ENCODE data around the gene SERPINB11. TPM values are rescaled to one million over a fixed set of nuclear protein-coding genes. Genes with fewer than 3 reads are reported as not detected.

Gene SERPINB11
- total and polyA plus RNA-seq, 4 donors, result 0.47 TPM; not detected in 3

DNA sequence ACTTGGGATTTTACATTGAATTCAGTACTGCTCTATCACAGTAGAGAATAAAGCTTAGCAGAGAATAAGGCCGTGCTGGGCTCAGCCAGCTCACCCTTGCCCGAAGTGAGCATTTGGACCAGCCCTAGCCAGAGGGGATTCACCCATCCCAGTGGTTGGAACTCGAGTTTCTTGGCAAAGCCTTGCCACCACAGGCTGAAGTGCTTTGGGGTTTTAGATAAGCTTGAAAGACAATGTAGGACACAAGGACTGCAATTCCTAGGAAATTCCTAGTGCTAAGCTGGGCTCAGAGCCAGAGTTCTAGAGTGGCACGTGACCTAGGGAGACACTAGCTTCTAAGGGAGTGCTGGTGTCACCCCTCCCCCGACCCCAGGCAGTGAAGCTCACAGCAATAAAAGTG is 28.0 kb downstream of the SERPINB11 start:
- H3K36me3 ChIP-seq (ENCODE audit: control insufficient read depth in 4 of 4, insufficient read depth in 3 of 4, low read depth in 1 of 4, low read length in 3 of 4), result no peaks in the 10 kb centered on the region
- DNase-seq (ENCODE audit: low spot score), result no peak
- H3K9ac ChIP-seq (ENCODE audit: low read depth in 1 of 2, low read length in 2 of 2), result no peak overlapping the region
- H3K4me3 ChIP-seq (ENCODE audit: low read depth in 1 of 3, low read length in 3 of 3), result no peak overlapping the region
- H3K4me1 ChIP-seq (ENCODE audit: control insufficient read depth in 4 of 4, insufficient read depth in 4 of 4, low read length in 3 of 4), result peaks cover 0 to under 1% (median 0%) of the 10 kb centered on the region in 4 donors
- TF ChIP-seq JUND (IDR thresholded peaks at IDR 0.05) (no peak), FOXA2 (IDR thresholded peaks at IDR 0.05) (no peak), FOXA1 (IDR thresholded peaks at IDR 0.05) (no peak), YY1 (IDR thresholded peaks at IDR 0.05) (no peak)
- TF ChIP-seq, protein P1, sequence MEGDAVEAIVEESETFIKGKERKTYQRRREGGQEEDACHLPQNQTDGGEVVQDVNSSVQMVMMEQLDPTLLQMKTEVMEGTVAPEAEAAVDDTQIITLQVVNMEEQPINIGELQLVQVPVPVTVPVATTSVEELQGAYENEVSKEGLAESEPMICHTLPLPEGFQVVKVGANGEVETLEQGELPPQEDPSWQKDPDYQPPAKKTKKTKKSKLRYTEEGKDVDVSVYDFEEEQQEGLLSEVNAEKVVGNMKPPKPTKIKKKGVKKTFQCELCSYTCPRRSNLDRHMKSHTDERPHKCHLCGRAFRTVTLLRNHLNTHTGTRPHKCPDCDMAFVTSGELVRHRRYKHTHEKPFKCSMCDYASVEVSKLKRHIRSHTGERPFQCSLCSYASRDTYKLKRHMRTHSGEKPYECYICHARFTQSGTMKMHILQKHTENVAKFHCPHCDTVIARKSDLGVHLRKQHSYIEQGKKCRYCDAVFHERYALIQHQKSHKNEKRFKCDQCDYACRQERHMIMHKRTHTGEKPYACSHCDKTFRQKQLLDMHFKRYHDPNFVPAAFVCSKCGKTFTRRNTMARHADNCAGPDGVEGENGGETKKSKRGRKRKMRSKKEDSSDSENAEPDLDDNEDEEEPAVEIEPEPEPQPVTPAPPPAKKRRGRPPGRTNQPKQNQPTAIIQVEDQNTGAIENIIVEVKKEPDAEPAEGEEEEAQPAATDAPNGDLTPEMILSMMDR (IDR thresholded peaks at IDR 0.05; ENCODE audit: low read depth, low read length, missing input control), result no peak
- TF ChIP-seq, protein P2, sequence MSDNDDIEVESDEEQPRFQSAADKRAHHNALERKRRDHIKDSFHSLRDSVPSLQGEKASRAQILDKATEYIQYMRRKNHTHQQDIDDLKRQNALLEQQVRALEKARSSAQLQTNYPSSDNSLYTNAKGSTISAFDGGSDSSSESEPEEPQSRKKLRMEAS (IDR thresholded peaks at IDR 0.05), result no peak
- H3K27ac ChIP-seq (ENCODE audit: low read depth in 1 of 2, low read length in 2 of 2), result no peak overlapping the region
- H3K27me3 ChIP-seq (ENCODE audit: control insufficient read depth in 4 of 4, insufficient read depth in 4 of 4, low read length in 3 of 4), result no peaks in the 10 kb centered on the region
- H3K9me3 ChIP-seq (ENCODE audit: control insufficient read depth in 4 of 4, low read length in 3 of 4), result no peaks in the 10 kb centered on the region
- WGBS, result 75% methylated on average over 5 of the region's 5 CpGs

DNA sequence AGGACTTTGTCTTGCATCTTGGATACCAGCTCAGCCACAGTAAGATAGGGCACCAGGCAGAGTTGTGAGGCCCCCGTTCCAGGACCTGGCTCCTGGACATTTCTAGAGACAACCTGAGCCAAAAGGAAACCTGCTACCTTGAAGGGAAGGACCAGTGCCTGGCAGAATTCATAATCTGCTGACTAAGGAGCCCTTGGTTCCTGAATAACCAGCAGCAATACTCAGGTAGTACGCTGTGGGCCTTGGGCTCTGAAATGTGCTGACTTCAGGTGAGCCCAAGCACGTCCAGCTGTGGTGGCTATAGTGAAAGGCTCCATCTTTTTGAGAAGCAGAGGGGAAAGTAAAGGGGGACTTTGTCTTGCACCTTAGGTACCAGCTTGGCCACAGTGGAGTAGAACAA is 28.5 kb downstream of the SERPINB11 start:
- 88% methylated on average over 3 of the region's 3 CpGs for WGBS
- H3K36me3 ChIP-seq (ENCODE audit: control insufficient read depth in 4 of 4, insufficient read depth in 3 of 4, low read depth in 1 of 4, low read length in 3 of 4), result no peaks in the 10 kb centered on the region
- no peak for DNase-seq (ENCODE audit: low spot score)
- no peak overlapping the region for H3K9ac ChIP-seq (ENCODE audit: low read depth in 1 of 2, low read length in 2 of 2)
- H3K4me1 ChIP-seq (ENCODE audit: control insufficient read depth in 4 of 4, insufficient read depth in 4 of 4, low read length in 3 of 4), result no peaks in the 10 kb centered on the region
- no peak overlapping the region for H3K4me3 ChIP-seq (ENCODE audit: low read depth in 1 of 3, low read length in 3 of 3)
- H3K27ac ChIP-seq (ENCODE audit: low read depth in 1 of 2, low read length in 2 of 2), result no peak overlapping the region
- H3K9me3 ChIP-seq (ENCODE audit: control insufficient read depth in 4 of 4, low read length in 3 of 4), result no peaks in the 10 kb centered on the region
- H3K27me3 ChIP-seq (ENCODE audit: control insufficient read depth in 4 of 4, insufficient read depth in 4 of 4, low read length in 3 of 4), result no peaks in the 10 kb centered on the region
- no peak for TF ChIP-seq NR2F2 (IDR thresholded peaks at IDR 0.05)
- TF ChIP-seq, protein P3, sequence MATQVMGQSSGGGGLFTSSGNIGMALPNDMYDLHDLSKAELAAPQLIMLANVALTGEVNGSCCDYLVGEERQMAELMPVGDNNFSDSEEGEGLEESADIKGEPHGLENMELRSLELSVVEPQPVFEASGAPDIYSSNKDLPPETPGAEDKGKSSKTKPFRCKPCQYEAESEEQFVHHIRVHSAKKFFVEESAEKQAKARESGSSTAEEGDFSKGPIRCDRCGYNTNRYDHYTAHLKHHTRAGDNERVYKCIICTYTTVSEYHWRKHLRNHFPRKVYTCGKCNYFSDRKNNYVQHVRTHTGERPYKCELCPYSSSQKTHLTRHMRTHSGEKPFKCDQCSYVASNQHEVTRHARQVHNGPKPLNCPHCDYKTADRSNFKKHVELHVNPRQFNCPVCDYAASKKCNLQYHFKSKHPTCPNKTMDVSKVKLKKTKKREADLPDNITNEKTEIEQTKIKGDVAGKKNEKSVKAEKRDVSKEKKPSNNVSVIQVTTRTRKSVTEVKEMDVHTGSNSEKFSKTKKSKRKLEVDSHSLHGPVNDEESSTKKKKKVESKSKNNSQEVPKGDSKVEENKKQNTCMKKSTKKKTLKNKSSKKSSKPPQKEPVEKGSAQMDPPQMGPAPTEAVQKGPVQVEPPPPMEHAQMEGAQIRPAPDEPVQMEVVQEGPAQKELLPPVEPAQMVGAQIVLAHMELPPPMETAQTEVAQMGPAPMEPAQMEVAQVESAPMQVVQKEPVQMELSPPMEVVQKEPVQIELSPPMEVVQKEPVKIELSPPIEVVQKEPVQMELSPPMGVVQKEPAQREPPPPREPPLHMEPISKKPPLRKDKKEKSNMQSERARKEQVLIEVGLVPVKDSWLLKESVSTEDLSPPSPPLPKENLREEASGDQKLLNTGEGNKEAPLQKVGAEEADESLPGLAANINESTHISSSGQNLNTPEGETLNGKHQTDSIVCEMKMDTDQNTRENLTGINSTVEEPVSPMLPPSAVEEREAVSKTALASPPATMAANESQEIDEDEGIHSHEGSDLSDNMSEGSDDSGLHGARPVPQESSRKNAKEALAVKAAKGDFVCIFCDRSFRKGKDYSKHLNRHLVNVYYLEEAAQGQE (IDR thresholded peaks at IDR 0.05), result no peak
- TF ChIP-seq HNF4A (conservative IDR thresholded peaks at IDR 0.05), result no peak
- TF ChIP-seq, protein P2 (IDR thresholded peaks at IDR 0.05), result no peak
- TF ChIP-seq RAD21 (IDR thresholded peaks at IDR 0.05), result no peak
- TF ChIP-seq YY1 (IDR thresholded peaks at IDR 0.05), result no peak
- no peak for TF ChIP-seq EGR1 (IDR thresholded peaks at IDR 0.05; ENCODE audit: low read depth in 2 of 2)
- TF ChIP-seq FOXA2 (IDR thresholded peaks at IDR 0.05), result no peak
- TF ChIP-seq GABPA (IDR thresholded peaks at IDR 0.05 in 1 of 2, conservative IDR thresholded peaks at IDR 0.05 in 1 of 2), result no peak
- TF ChIP-seq, protein P4, sequence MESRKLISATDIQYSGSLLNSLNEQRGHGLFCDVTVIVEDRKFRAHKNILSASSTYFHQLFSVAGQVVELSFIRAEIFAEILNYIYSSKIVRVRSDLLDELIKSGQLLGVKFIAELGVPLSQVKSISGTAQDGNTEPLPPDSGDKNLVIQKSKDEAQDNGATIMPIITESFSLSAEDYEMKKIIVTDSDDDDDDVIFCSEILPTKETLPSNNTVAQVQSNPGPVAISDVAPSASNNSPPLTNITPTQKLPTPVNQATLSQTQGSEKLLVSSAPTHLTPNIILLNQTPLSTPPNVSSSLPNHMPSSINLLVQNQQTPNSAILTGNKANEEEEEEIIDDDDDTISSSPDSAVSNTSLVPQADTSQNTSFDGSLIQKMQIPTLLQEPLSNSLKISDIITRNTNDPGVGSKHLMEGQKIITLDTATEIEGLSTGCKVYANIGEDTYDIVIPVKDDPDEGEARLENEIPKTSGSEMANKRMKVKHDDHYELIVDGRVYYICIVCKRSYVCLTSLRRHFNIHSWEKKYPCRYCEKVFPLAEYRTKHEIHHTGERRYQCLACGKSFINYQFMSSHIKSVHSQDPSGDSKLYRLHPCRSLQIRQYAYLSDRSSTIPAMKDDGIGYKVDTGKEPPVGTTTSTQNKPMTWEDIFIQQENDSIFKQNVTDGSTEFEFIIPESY (IDR thresholded peaks at IDR 0.05), result no peak
- TF ChIP-seq TAF1 (conservative IDR thresholded peaks at IDR 0.05), result no peak
- no peak for TF ChIP-seq HNF4G (IDR thresholded peaks at IDR 0.05)
- TF ChIP-seq SP1 (IDR thresholded peaks at IDR 0.05), result no peak
- no peak for TF ChIP-seq JUND (IDR thresholded peaks at IDR 0.05)
- TF ChIP-seq, protein P1 (IDR thresholded peaks at IDR 0.05; ENCODE audit: low read depth, low read length, missing input control), result no peak
- no peak for TF ChIP-seq RXRA (IDR thresholded peaks at IDR 0.05)
